Activated CD4-positive, alpha-beta memory T cell treated with anti-CD3 and anti-CD28 coated beads, Interleukin-2, amount 10 ng/mL, durations not matched to agents 7 days and 5 days (primary cell): ENCODE data around the gene NPRL2. TPM values are rescaled to one million over a fixed set of nuclear protein-coding genes. Genes with fewer than 3 reads are reported as not detected.
A peak's percentile ranks its signal among the peaks of the same experiment; 100 is the strongest.

Experiments used
- CTCF ChIA-PET: fragments of 350-600 bp; sonication (Branson Sonifier 250); formaldehyde crosslinking; loops from one replicate; lab custom pipeline; 2021; ENCODE audit warnings: antibody characterized with exemption, inconsistent platforms; lab: Charles Lee
- POLR2A ChIA-PET: fragments of 350-600 bp; sonication (Branson Sonifier 250); formaldehyde crosslinking; loops from one replicate; lab custom pipeline; 2021; ENCODE audit warnings: antibody characterized with exemption; lab: Charles Lee
- DNase-seq: peaks from one replicate; pipeline ENCODE4 v3.0.0-alpha.2; 2020
- H3K27ac Mint-ChIP-seq: one replicate; pipeline ENCODE4 v1.8.0; 2021; ENCODE audit warnings: mild to moderate bottlenecking, mixed read lengths
- H3K27me3 Mint-ChIP-seq: one replicate; pipeline ENCODE4 v1.8.0; 2021; ENCODE audit warnings: mixed read lengths
- H3K36me3 Mint-ChIP-seq: one replicate; pipeline ENCODE4 v1.8.0; 2021; ENCODE audit warnings: low read depth, mixed read lengths
- H3K4me1 Mint-ChIP-seq: one replicate; pipeline ENCODE4 v1.8.0; 2021; ENCODE audit warnings: mixed read lengths
- H3K4me3 Mint-ChIP-seq: one replicate; pipeline ENCODE4 v1.8.0; 2021; ENCODE audit warnings: mild to moderate bottlenecking, mixed read lengths
- H3K9me3 Mint-ChIP-seq: one replicate; pipeline ENCODE4 v1.8.0; 2021; ENCODE audit warnings: mixed read lengths
- total RNA-seq, 2 experiments: library from RNA; stranded (reverse); gene quantifications; one replicate each; pipeline ENCODE4 v1.2.3, GENCODE V29; 2021

Gene NPRL2
- total RNA-seq, 2 experiments from 2014 or later = 48.8 to 50.1 TPM

GRCh38 chr3:50297896-50298725 is 52.5 kb downstream of the NPRL2 start:
- Mint-ChIP-seq H3K9me3 (no peaks in the 10 kb centered on the region), H3K4me1 (peaks cover 38% of the 10 kb centered on the region), H3K36me3 (peaks cover 10% of the 10 kb centered on the region), H3K27ac (peak overlapping the region; percentile 100), H3K4me3 (peak overlapping the region; percentile 99), H3K27me3 (no peaks in the 10 kb centered on the region)
- ChIA-PET CTCF (interaction anchor here (1.0 to 4.2 kb wide), 10 partner anchors 9 to 54 kb away, joined by 3 to 82 read pairs (median 8); partner anchors contain the start of genes HYAL2 and RASSF1), POLR2A (interaction anchor here (0.9 to 6.3 kb wide), 16 partner anchors 9 to 368 kb away, joined by 3 to 150 read pairs (median 6); partner anchors contain the start of genes CYB561D2, GNAI2, LSMEM2 and MON1A)
- no peak for DNase-seq

DNA sequence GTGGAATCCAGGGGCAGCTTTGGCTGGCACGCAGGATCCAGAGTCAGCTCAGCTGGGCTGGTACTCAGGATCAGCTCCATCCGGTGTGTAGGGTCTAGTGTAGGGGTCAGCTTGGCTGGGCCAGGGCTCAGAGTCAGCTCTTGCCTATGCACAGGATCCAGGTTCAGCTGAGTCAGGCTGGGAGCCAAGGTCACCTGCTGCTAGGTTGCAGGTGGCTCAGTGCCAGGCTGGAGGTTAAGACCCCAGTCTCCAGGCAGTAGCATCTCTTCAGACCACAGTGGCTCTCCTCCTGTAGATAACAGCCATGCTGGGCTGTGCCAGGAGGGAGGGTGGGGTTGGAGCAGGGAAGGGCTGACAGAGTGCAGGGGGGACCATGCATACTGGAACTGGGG is 53.2 kb downstream of the NPRL2 start:
- H3K4me3 Mint-ChIP-seq = peak overlapping the region; percentile 99
- H3K9me3 Mint-ChIP-seq = no peaks in the 10 kb centered on the region
- H3K27ac Mint-ChIP-seq = no peak overlapping the region
- H3K4me1 Mint-ChIP-seq = peaks cover 44% of the 10 kb centered on the region
- no peak for DNase-seq
- no peaks in the 10 kb centered on the region for H3K27me3 Mint-ChIP-seq
- H3K36me3 Mint-ChIP-seq = peaks cover 12% of the 10 kb centered on the region
- POLR2A ChIA-PET = interaction anchor here (1.1 to 6.3 kb wide), 6 partner anchors 20 to 77 kb away, joined by 4 to 150 read pairs (median 31); partner anchors contain the start of genes GNAI2, RASSF1, TUSC2 and ZMYND10
- CTCF ChIA-PET = interaction anchor here (0.7 to 4.2 kb wide), 3 partner anchors 26 to 50 kb away, joined by 3 to 82 read pairs (median 17); partner anchors contain the start of gene HYAL2

Other genes with a start within 250 kb of the NPRL2 start
- under 1 TPM in 1 of 2 experiments, not detected in 1; 0.15 TPM for gene SEMA3F, start 195.5 kb downstream of the NPRL2 start, total RNA-seq
- gene GNAT1, start 159.2 kb downstream of the NPRL2 start, total RNA-seq = not detected
- gene SLC38A3, start 145.5 kb downstream of the NPRL2 start, total RNA-seq = not detected
- gene GNAI2, start 114.6 kb downstream of the NPRL2 start, total RNA-seq = 100 to 1,000 TPM; 493 to 519 TPM
- gene SEMA3B, start 81.6 kb downstream of the NPRL2 start, total RNA-seq = under 1 TPM; 0.38 to 0.55 TPM
- not detected for gene LSMEM2, start 71.7 kb downstream of the NPRL2 start, total RNA-seq
- 10 to 100 TPM; 40.6 to 45.0 TPM for gene IFRD2, start 58.3 kb downstream of the NPRL2 start, total RNA-seq
- 10 to 100 TPM; 13.2 to 13.9 TPM for gene HYAL3, start 51.4 kb downstream of the NPRL2 start, total RNA-seq
- gene NAA80, start 51.4 kb downstream of the NPRL2 start, total RNA-seq = 10 to 100 TPM; 41.5 to 49.4 TPM
- gene HYAL1, start 47.2 kb downstream of the NPRL2 start, total RNA-seq = under 1 TPM; 0.28 to 0.35 TPM
- gene HYAL2, start 28.0 kb downstream of the NPRL2 start, total RNA-seq = 1 to 10 TPM; 6.7 to 7.2 TPM
- gene TUSC2, start 22.6 kb downstream of the NPRL2 start, total RNA-seq = 10 to 100 TPM; 16.8 to 17.9 TPM
- 100 to 1,000 TPM; 157 to 160 TPM for gene RASSF1, start 9.9 kb downstream of the NPRL2 start, total RNA-seq
- gene ZMYND10, start 5.0 kb downstream of the NPRL2 start, total RNA-seq = 1 to 10 TPM; 1.7 to 3.2 TPM
- gene CYB561D2, start 87 bp upstream of the NPRL2 start, total RNA-seq = 10 to 100 TPM; 37.1 to 39.7 TPM
- 10 to 100 TPM; 22.1 to 22.7 TPM for gene TMEM115, start 8.7 kb upstream of the NPRL2 start, total RNA-seq
- gene CACNA2D2, start 152.9 kb upstream of the NPRL2 start, total RNA-seq = under 1 TPM; 0.45 to 0.55 TPM
- 10 to 100 TPM; 14.6 to 17.5 TPM for gene C3orf18, start 217.0 kb upstream of the NPRL2 start, total RNA-seq
- 10 to 100 TPM; 49.6 to 50.1 TPM for gene HEMK1, start 218.7 kb upstream of the NPRL2 start, total RNA-seq